Suppressor macrophage treated with lipopolysaccharide for 4 hours (primary cell): ENCODE results near the gene ISOC2.
"Not testable (repeated sequence)": the region's sequence is repeated elsewhere in the genome, so short reads cannot be mapped to it uniquely, and the experiment has no call there.

ENCODE experiments used
- DNase-seq: peaks from one replicate; pipeline ENCODE4 v3.0.0-alpha.2; 2020

ISOC2 gene

GRCh38 chr19:55461259-55461973, at the start of gene ISOC2:
Gene ISOC2 (minus strand): TSS chr19:55461642. CDS start chr19:55456486, 5,156 bp downstream.
- peak; percentile 100 for DNase-seq

- DNase-seq: no peak
Measured at GRCh38 chr19:55508120-55508519, 46.7 kb upstream of the ISOC2 start.

- DNase-seq: no peak
Measured at GRCh38 chr19:55504981-55505380, 43.5 kb upstream of the ISOC2 start.

- no peak for DNase-seq
Measured at GRCh38 chr19:55504252-55504603, 42.8 kb upstream of the ISOC2 start.

GRCh38 chr19:55503502-55504251, 42.2 kb upstream of the ISOC2 start:
- peak; percentile 96 for DNase-seq

- no peak for DNase-seq
Measured at GRCh38 chr19:55503157-55503501, 41.7 kb upstream of the ISOC2 start.

- no peak for DNase-seq
Measured at GRCh38 chr19:55502197-55502952, 40.9 kb upstream of the ISOC2 start.

DNA sequence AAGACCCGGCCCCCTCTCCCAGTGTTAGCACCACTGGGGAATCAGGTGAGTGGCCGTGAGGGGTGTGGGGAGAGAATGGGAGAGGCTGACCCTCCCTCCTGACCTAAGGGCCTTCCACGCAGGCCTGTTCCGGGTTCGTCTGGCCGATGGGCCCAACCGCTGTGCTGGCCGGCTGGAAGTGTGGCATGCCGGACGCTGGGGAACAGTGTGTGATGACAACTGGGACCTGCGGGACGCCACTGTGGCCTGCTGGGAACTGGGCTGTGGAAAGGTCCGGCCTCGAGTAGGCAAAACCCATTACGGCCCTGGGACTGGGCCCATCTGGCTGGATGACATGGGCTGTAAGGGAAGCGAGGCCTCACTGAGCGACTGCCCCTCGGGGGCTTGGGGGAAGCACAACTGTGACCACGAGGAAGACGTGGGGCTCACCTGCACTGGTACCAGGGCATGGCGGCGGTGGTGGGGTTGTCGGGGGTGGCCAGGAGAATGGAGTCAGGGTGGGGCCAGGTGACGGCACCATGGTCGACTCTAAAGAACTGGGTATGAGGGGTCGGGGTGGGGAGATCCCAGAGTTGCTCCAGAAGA, 39.0 kb upstream of the ISOC2 start:
- no peak for DNase-seq

DNA sequence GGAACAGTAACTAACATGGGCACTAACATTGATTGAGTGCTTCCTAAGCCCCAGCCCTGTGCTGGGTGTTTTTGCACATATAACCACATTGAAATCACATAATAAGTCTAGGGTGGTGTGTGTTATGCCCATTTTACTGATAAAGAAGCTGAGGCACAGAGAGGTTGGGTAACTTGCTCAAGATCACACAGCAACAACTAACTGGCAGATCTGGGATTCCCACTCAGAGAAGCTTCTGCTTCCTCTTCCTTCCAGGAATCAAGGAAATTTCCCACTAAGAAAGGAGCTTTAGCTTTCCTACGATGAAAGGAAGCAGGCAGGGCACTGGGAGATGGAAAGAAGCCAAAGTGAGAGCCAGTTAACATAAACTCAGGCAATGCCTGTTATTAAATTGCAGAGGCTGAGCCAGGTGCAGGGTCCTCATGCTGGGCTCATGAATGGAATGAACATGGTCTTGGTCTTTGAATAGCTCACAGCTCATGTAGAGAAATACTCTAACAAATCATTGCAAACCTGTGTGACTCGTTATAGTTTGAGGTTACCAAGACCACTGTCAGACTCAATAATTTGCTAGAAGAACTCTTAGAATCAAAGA, 36.9 kb upstream of the ISOC2 start:
- DNase-seq: no peak

GRCh38 chr19:55497763-55498162, 36.3 kb upstream of the ISOC2 start:
- DNase-seq: no peak

GRCh38 chr19:55496820-55497219, 35.4 kb upstream of the ISOC2 start:
- not testable (repeated sequence) for DNase-seq

- no peak for DNase-seq
Measured at GRCh38 chr19:55495646-55496349, 34.4 kb upstream of the ISOC2 start.

- no peak for DNase-seq
Measured at GRCh38 chr19:55494172-55494761, 32.8 kb upstream of the ISOC2 start.

GRCh38 chr19:55493645-55494171, 32.3 kb upstream of the ISOC2 start:
- DNase-seq: no peak

DNA sequence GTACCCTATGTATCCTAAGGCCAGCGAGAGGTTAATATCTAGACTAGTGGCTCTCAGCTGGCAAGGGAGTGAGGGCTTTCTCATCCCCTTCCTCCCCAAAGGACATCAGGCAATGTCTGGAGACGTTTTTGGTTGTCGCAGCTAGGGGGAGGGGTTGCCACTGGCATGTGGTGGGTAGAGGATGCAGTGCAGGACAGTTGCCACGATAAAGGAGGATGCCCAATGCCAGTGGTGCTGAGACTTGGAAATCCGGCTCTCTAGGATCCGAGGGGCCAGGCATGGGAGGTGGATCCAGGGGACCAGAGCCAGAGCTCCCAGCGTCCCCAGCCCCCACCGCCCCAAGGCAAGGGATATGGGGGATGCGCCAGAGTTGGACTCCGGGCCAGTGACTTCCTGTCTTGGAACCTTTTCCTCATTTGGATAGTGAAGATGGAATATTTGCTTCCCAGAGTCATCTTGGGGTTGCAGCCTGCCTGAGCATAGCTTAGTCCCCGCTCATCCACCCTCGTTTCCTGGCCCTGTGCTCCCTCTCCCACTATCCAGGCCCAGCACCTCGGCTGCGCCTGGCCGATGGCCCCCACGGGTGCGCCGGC, 31.7 kb upstream of the ISOC2 start:
- no peak for DNase-seq

- no peak for DNase-seq
Measured at GRCh38 chr19:55492362-55492944, 31.0 kb upstream of the ISOC2 start.

DNA sequence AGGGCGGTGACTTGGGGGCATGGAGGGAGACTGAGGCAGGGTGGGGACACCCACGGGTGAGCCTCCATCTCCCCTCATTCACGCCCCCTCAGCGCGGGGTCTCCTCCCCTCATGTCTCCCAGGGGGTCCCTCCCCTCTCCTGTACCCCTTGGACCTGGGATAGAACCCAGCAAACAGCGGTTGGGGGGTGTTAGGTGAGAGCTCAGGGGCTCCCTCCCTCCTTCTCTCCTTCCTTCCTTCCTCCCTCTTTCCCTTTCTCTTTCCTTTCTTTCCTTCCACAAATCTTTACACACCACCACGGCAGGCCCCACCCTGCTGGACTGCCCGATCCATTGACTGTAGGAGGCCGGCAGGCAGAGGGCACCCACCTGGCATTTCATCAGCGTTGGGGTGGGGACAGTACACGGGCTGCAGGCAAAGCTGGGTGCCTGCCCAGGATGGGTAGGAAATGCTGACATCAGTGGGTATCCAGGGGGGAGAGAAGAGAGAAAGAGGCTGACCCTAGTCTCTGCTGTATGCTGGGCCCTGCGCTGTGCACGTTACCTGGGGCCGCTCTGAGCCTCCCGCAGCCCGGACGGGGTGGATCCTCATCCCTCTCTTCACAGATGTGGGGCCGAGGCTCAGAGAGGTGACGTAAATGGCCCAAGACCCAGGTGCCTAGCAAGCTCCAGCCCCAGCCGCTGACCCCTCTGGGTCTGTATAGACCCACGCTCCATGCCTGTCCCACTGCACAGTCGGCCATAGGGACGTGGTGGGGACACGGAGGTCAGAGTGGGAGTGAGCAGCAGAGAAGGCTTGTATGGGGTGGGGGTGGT, 30.3 kb upstream of the ISOC2 start:
- DNase-seq: no peak

GRCh38 chr19:55490478-55491432, 29.3 kb upstream of the ISOC2 start:
- DNase-seq: no peak
